Erythroblast (primary cell): ENCODE results near the gene RCE1.

ENCODE experiments used
- GATA1 ChIP-seq: IDR thresholded peaks from 2 replicates; pipeline ENCODE4 v1.6.1; 2011; ENCODE audit warnings: low read depth, mild to moderate bottlenecking, control low read depth, low read length, moderate library complexity
- POLR2A ChIP-seq: IDR thresholded peaks from 2 replicates; pipeline ENCODE4 v1.6.1; 2011; ENCODE audit warnings: mild to moderate bottlenecking, low read length

DNA sequence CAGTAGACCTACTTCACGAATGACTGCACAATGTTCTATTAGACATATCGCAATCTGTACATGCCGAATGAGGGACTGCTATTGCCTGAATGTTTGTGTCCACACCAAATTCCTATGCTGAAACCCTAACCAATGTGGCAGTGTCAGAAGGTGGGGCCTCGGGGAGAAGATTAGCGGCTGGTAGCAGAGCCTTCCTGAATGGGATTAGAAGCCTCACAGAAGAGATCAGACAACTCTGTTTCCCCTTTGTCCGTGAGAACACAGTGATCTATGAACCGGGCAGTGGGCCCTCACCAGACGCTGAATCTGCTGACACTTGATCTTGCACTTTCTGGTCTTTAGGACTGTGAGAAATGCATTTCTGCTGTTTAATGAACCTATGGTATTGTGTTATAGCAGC, 46.7 kb downstream of the RCE1 start:
- TF ChIP-seq POLR2A, result no peak
- no peak for TF ChIP-seq GATA1
